GM19468 (cell line): ENCODE data around the gene CIRBP.

ENCODE experiments used
- ATAC-seq: cut with Tn5 transposase; IDR thresholded peaks from one replicate; pipeline ENCODE4 v1.9.1; 2021; ENCODE audit warnings: mild to moderate bottlenecking, moderate library complexity, moderate number of reproducible peaks; ENCODE audit not compliant: unreplicated experiment; ENCODE audit errors: extremely low read depth

The CIRBP gene

GRCh38 chr19:1321539-1321938, 52.4 kb downstream of the CIRBP start:
- ATAC-seq = no peak

GRCh38 chr19:1322198-1322981, 53.3 kb downstream of the CIRBP start:
- no peak for ATAC-seq

GRCh38 chr19:1324249-1324805, 55.2 kb downstream of the CIRBP start:
- ATAC-seq = no peak
